A549 (cell line): ENCODE data around the gene TFCP2L1.

Source experiments
- CTCF ChIP-seq: fragments of >200 bp; sonication (Bioruptor Twin); formaldehyde crosslinking; IDR thresholded peaks from 3 replicates; pipeline ENCODE4 v1.5.1; 2016
- HOXA7 ChIP-seq: fragments of 250-450 bp; sonication (Bioruptor Pico); IDR thresholded peaks from 2 replicates; pipeline ENCODE4 v1.5.0; 2020; ENCODE audit warnings: mild to moderate bottlenecking, moderate library complexity
- RAD21 ChIP-seq, 2 experiments: fragments of >200 bp in 1 of 2; sonication (Bioruptor Twin) in 1 of 2; formaldehyde crosslinking in 1 of 2; IDR thresholded peaks in 1 of 2; conservative IDR thresholded peaks in 1 of 2; 2 replicates in 1 of 2; 3 replicates in 1 of 2; pipeline ENCODE4 v1.6.1; 2012 to 2018; ENCODE audit warnings: inconsistent platforms in 1 of 2
- REST ChIP-seq: fragments of 200-600 bp; sonication (generic); IDR thresholded peaks from 2 replicates; pipeline ENCODE4 v1.6.1; 2016; ENCODE audit warnings: antibody characterized with exemption, mild to moderate bottlenecking, moderate library complexity

GRCh38 chr2:121245913-121246312 is 39.1 kb downstream of the TFCP2L1 start:
- TF ChIP-seq HOXA7 (no peak), CTCF (no peak), RAD21 (conservative IDR thresholded peaks at IDR 0.05 in 1 of 2, IDR thresholded peaks at IDR 0.05 in 1 of 2) (no peak), REST (no peak)
